Measurements from ENCODE around the gene FAM118B. TPM values are rescaled to one million over a fixed set of nuclear protein-coding genes. Genes with fewer than 3 reads are reported as not detected.
A peak's percentile ranks its signal among the peaks of the same experiment; 100 is the strongest.

FAM118B gene
- total RNA-seq, 3 donors from 2014 or later (not counting 1 experiment from before 2014, with no cell fraction given) = 5.4 to 9.7 (median 7.8) TPM

- WGBS (ENCODE audit: insufficient coverage) = 47% methylated on average over 12 of the region's 13 CpGs
- intact Hi-C loops (cut with micrococcal nuclease) = no loop called here
- Mint-ChIP-seq H3K4me1 (peaks cover 0 to 24% of the 10 kb centered on the region in 2 donors), H3K36me3 (no peaks in the 10 kb centered on the region), H3K27ac (peak overlapping the region in 1 of 2 donors; percentile 13), H3K4me3 (no peak overlapping the region), H3K27me3 (ENCODE audit: low read depth in 2 of 2) (peaks cover 0 to 6% of the 10 kb centered on the region in 2 donors), H3K9me3 (no peaks in the 10 kb centered on the region)
- Histone ChIP-seq H3K36me3 (ENCODE audit: control insufficient read depth, insufficient read depth, low read length) (no peaks in the 10 kb centered on the region), H3K9me3 (ENCODE audit: control insufficient read depth, insufficient read depth, low read length) (no peaks in the 10 kb centered on the region), H3K4me3 (ENCODE audit: low read length) (no peak overlapping the region), H3K4me1 (ENCODE audit: control insufficient read depth, insufficient read depth, low read length) (peaks cover 8% of the 10 kb centered on the region), H3K27me3 (ENCODE audit: control insufficient read depth, insufficient read depth, low read length) (peaks cover 2% of the 10 kb centered on the region), H3K27ac (ENCODE audit: low read length) (no peak overlapping the region)
- TF ChIP-seq CTCF (IDR thresholded peaks at IDR 0.05) = no peak
- DNase-seq (no peak), ATAC-seq (peak in 1 of 3 donors; percentile 39)
Measured at GRCh38 chr11:126181939-126182730, 29.4 kb upstream of the FAM118B start.

- WGBS (ENCODE audit: insufficient coverage) = 62% methylated on average over 10 of the region's 11 CpGs
- H3K27ac Mint-ChIP-seq = peak overlapping the region in 1 of 2 donors; percentile 13
- H3K36me3 ChIP-seq (ENCODE audit: control insufficient read depth, insufficient read depth, low read length) = no peaks in the 10 kb centered on the region
- H3K4me1 Mint-ChIP-seq = peaks cover 0 to 24% of the 10 kb centered on the region in 2 donors
- intact Hi-C loops (cut with micrococcal nuclease) = no loop called here
- DNase-seq (no peak), ATAC-seq (no peak)
- TF ChIP-seq CTCF (IDR thresholded peaks at IDR 0.05) = no peak
- no peaks in the 10 kb centered on the region for H3K36me3 Mint-ChIP-seq
- H3K4me3 Mint-ChIP-seq = no peak overlapping the region
- no peak overlapping the region for H3K27ac ChIP-seq (ENCODE audit: low read length)
- no peaks in the 10 kb centered on the region for H3K9me3 ChIP-seq (ENCODE audit: control insufficient read depth, insufficient read depth, low read length)
- H3K27me3 ChIP-seq (ENCODE audit: control insufficient read depth, insufficient read depth, low read length) = peaks cover 2% of the 10 kb centered on the region
- no peaks in the 10 kb centered on the region for H3K9me3 Mint-ChIP-seq
- H3K4me1 ChIP-seq (ENCODE audit: control insufficient read depth, insufficient read depth, low read length) = peaks cover 8% of the 10 kb centered on the region
- H3K4me3 ChIP-seq (ENCODE audit: low read length) = no peak overlapping the region
- peaks cover 0 to 3% of the 10 kb centered on the region in 2 donors for H3K27me3 Mint-ChIP-seq (ENCODE audit: low read depth in 2 of 2)
Measured at GRCh38 chr11:126182787-126183445, 28.7 kb upstream of the FAM118B start.

- H3K9me3 ChIP-seq (ENCODE audit: control insufficient read depth, insufficient read depth, low read length) = no peaks in the 10 kb centered on the region
- no peak overlapping the region for H3K4me3 ChIP-seq (ENCODE audit: low read length)
- peaks cover 8% of the 10 kb centered on the region for H3K4me1 ChIP-seq (ENCODE audit: control insufficient read depth, insufficient read depth, low read length)
- H3K27ac ChIP-seq (ENCODE audit: low read length) = no peak overlapping the region
- 89% methylated on average over 24 of the region's 26 CpGs for WGBS (ENCODE audit: insufficient coverage)
- Mint-ChIP-seq H3K27ac (no peak overlapping the region), H3K27me3 (ENCODE audit: low read depth in 2 of 2) (peaks cover 0 to 3% of the 10 kb centered on the region in 2 donors), H3K9me3 (no peaks in the 10 kb centered on the region), H3K36me3 (no peaks in the 10 kb centered on the region), H3K4me3 (no peak overlapping the region), H3K4me1 (peaks cover 0 to 29% of the 10 kb centered on the region in 2 donors)
- no peaks in the 10 kb centered on the region for H3K36me3 ChIP-seq (ENCODE audit: control insufficient read depth, insufficient read depth, low read length)
- intact Hi-C loops (cut with micrococcal nuclease) = no loop called here
- DNase-seq (no peak), ATAC-seq (no peak)
- peaks cover 2% of the 10 kb centered on the region for H3K27me3 ChIP-seq (ENCODE audit: control insufficient read depth, insufficient read depth, low read length)
- TF ChIP-seq CTCF (IDR thresholded peaks at IDR 0.05) = no peak
Measured at GRCh38 chr11:126185259-126186024, 26.1 kb upstream of the FAM118B start.

All from natural killer cell (primary cell).